ENCODE data around the gene TRIM66. TPM values are rescaled to one million over a fixed set of nuclear protein-coding genes. Genes with fewer than 3 reads are reported as not detected.
A peak's percentile ranks its signal among the peaks of the same experiment; 100 is the strongest.

The TRIM66 gene
- total and polyA plus RNA-seq, 9 of the 15 experiments (the other 6 are each of a cell fraction or from before 2014, with no cell fraction given), result 1.1 to 7.3 (median 4.9) TPM

DNA sequence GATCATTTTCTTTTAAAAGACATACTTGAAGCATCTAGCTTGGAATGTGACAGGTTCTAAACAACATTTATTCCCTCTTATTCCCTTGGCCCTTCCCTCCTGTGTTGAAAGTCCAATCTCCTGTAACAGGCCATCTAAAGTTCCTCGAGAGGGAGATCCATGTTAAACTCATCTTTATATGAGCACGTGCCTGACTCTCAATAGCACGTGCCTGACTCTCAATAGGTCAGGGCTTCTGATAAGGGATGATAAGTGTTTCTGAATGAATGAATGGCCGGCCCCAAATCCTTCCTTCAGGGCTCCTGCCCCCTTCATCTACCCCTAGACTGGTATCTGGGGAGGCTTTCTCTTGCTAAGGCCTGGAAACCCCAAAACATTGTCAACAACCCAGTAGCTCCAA is 27.3 kb upstream of the TRIM66 start (continued):
- no peak for TF ChIP-seq BDP1 (IDR thresholded peaks at IDR 0.05; ENCODE audit: insufficient read depth, insufficient read length)

- BruUV-seq (replicated peaks), result no TSS peak
- Histone ChIP-seq H3K9me1 (ENCODE audit: control insufficient read depth, insufficient read depth, low read length) (no peaks in the 10 kb centered on the region), H3K4me2 (ENCODE audit: insufficient read depth, low read length) (no peak overlapping the region), H3K27me3 (ENCODE audit: control insufficient read depth in 2 of 2, insufficient read depth in 2 of 2, low read length in 2 of 2) (peaks cover 32 to 67% of the 10 kb centered on the region in 2 experiments), H3K9ac (ENCODE audit: insufficient read depth in 1 of 2, low read depth in 2 of 2, low read length in 2 of 2) (peak overlapping the region in 1 of 2 experiments; percentile 24; a peak in 1 of 4 replicates), H3K9me3 (replicated peaks; ENCODE audit: control insufficient read depth, insufficient read depth, low read depth, low read length) (no peaks in the 10 kb centered on the region), H3K27ac (ENCODE audit: extremely low read depth, low read depth, low read length) (no peak overlapping the region), H3K4me3 (no peak overlapping the region), H3K4me1 (replicated peaks in 1 of 2; ENCODE audit: control insufficient read depth in 2 of 2, insufficient read depth in 2 of 2, low read length in 2 of 2) (no peaks in the 10 kb centered on the region), H3K79me2 (ENCODE audit: control insufficient read depth, insufficient read depth, low read length) (no peaks in the 10 kb centered on the region), H4K20me1 (replicated peaks; ENCODE audit: control insufficient read depth, insufficient read depth, low read length) (0 out of 2 replicates have a peak, but pooled peaks cover 5% of the 10 kb centered on the region), H2AFZ (ENCODE audit: low read depth, low read length) (no peak overlapping the region), H3K36me3 (ENCODE audit: control insufficient read depth, insufficient read depth, low read length) (no peaks in the 10 kb centered on the region)
- WGBS (ENCODE audit: insufficient coverage, low coverage, missing lambda C conversion rate), result 20% methylated on average over 12 of the region's 12 CpGs
- in situ Hi-C loops (cut with MboI), result no loop called here
- ATAC-seq, result no peak
- no peak for DNase-seq (ENCODE audit: extremely low read depth in 1 of 4, low spot score in 3 of 4)
- ChIA-PET POLR2A (interaction anchor here (0.6 kb wide), 2 partner anchors 9 to 18 kb away, joined by 3 to 4 read pairs; no protein-coding TSS in a partner anchor), CTCF (ENCODE audit: low intra/inter-chr PET ratio) (no interaction called here)
- intact Hi-C loops (cut with micrococcal nuclease), result no loop called here
- TF ChIP-seq CHCHD3 (CRISPR knock-in tag; IDR thresholded peaks at IDR 0.05) (no peak), TAF9B (IDR thresholded peaks at IDR 0.05; ENCODE audit: partially characterized antibody) (no peak), HINFP (tag; conservative IDR thresholded peaks at IDR 0.05; ENCODE audit: low read depth) (no peak), ZNF121 (CRISPR knock-in tag; conservative IDR thresholded peaks at IDR 0.05) (no peak), SIX5 (IDR thresholded peaks at IDR 0.05; ENCODE audit: borderline replicate concordance in 1 of 2, insufficient read depth in 1 of 2, low read depth in 1 of 2, low read length in 2 of 2) (no peak), CHD2 (IDR thresholded peaks at IDR 0.05; ENCODE audit: low read depth, low read length) (no peak), TRIM24 (IDR thresholded peaks at IDR 0.05) (no peak)
- TF ChIP-seq, protein P1, sequence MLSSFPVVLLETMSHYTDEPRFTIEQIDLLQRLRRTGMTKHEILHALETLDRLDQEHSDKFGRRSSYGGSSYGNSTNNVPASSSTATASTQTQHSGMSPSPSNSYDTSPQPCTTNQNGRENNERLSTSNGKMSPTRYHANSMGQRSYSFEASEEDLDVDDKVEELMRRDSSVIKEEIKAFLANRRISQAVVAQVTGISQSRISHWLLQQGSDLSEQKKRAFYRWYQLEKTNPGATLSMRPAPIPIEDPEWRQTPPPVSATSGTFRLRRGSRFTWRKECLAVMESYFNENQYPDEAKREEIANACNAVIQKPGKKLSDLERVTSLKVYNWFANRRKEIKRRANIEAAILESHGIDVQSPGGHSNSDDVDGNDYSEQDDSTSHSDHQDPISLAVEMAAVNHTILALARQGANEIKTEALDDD (IDR thresholded peaks at IDR 0.05), result no peak
- no peak for FAIRE-seq
Measured at GRCh38 chr11:8709002-8709672, 26.7 kb upstream of the TRIM66 start.

Data from K562 (cell line).